ENCODE results near the gene TBC1D26.
"Not testable (repeated sequence)": the region's sequence is repeated elsewhere in the genome, so short reads cannot be mapped to it uniquely, and the experiment has no call there.

TBC1D26 gene

DNA sequence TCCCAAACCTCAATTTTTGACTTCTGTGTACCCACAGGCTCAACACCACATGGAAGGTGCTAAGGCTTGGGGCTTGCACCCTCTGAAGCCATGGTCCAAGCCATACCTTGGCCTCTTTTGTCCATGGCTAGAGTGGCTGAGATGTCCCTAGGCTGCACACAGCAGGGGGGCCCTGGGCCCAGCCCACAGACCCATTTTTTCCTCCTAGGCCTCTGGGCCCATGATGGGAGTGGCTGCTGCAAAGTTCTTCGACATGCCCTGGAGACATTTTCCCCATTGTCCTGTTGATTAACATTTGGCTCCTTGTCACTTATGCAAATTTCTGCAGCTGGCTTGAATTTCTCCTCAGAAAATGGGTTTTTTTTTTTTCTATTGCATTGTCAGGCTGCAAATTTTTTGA lies 47.0 kb downstream of the TBC1D26 start:
- Mint-ChIP-seq H3K27me3 (peaks cover 29% of the 10 kb centered on the region), H3K27ac (no peak overlapping the region), H3K4me1 (ENCODE audit: low read depth) (peaks cover 1% of the 10 kb centered on the region), H3K36me3 (ENCODE audit: low read depth) (no peaks in the 10 kb centered on the region), H3K9me3 (peaks cover 10% of the 10 kb centered on the region), H3K4me3 (no peak overlapping the region)
- no peak for DNase-seq

GRCh38 chr17:15780188-15780587 lies 48.1 kb downstream of the TBC1D26 start:
- H3K4me1 Mint-ChIP-seq (ENCODE audit: low read depth), result peaks cover 1% of the 10 kb centered on the region
- no peak overlapping the region for H3K27ac Mint-ChIP-seq
- no peak overlapping the region for H3K4me3 Mint-ChIP-seq
- no peak for DNase-seq
- peaks cover 10% of the 10 kb centered on the region for H3K9me3 Mint-ChIP-seq
- H3K36me3 Mint-ChIP-seq (ENCODE audit: low read depth), result no peaks in the 10 kb centered on the region
- H3K27me3 Mint-ChIP-seq, result peaks cover 34% of the 10 kb centered on the region

- H3K27me3 Mint-ChIP-seq, result peaks cover 34% of the 10 kb centered on the region
These were observed 50.8 kb downstream of the TBC1D26 start for GRCh38 chr17:15782866-15783265.

DNA sequence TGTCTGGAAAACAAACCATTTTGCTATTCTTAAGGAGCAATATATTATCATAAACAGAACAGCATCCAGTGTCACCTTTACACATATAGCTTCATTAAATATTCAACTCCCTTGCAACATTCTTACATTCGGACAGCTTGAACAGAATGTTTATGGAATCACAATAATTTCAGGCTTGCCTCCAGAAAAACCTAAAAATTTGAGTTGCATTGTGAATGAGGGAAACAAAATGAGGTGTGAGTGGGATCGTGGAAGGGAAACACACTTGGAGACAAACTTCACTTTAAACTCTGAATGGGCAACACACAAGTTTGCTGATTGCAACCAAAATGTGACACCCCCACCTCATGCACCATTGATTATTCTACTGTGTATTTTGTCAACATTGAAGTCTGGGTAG lies 51.4 kb downstream of the TBC1D26 start:
- no peak overlapping the region for H3K27ac Mint-ChIP-seq
- peaks cover 34% of the 10 kb centered on the region for H3K27me3 Mint-ChIP-seq
- H3K4me1 Mint-ChIP-seq (ENCODE audit: low read depth), result peaks cover 1% of the 10 kb centered on the region
- no peak overlapping the region for H3K4me3 Mint-ChIP-seq
- no peaks in the 10 kb centered on the region for H3K36me3 Mint-ChIP-seq (ENCODE audit: low read depth)
- DNase-seq, result no peak
- peaks cover 7% of the 10 kb centered on the region for H3K9me3 Mint-ChIP-seq

More at GRCh38 chr17:15782866-15783265, 50.8 kb downstream of the TBC1D26 start:
- Mint-ChIP-seq H3K27ac (no peak overlapping the region), H3K9me3 (peaks cover 10% of the 10 kb centered on the region), H3K4me3 (no peak overlapping the region), H3K36me3 (ENCODE audit: low read depth) (no peaks in the 10 kb centered on the region), H3K4me1 (ENCODE audit: low read depth) (peaks cover 1% of the 10 kb centered on the region)
- DNase-seq, result peak; percentile 30

- not testable (repeated sequence) for H3K27ac Mint-ChIP-seq; H3K9me3 Mint-ChIP-seq; H3K36me3 Mint-ChIP-seq (ENCODE audit: low read depth); H3K4me3 Mint-ChIP-seq; DNase-seq; H3K4me1 Mint-ChIP-seq (ENCODE audit: low read depth)
- peaks cover 33% of the 10 kb centered on the region for H3K27me3 Mint-ChIP-seq
These were observed 52.3 kb downstream of the TBC1D26 start for GRCh38 chr17:15784351-15784750.

GRCh38 chr17:15787363-15788075 lies 55.4 kb downstream of the TBC1D26 start:
- not testable (repeated sequence) for H3K9me3 Mint-ChIP-seq; H3K36me3 Mint-ChIP-seq (ENCODE audit: low read depth); H3K4me3 Mint-ChIP-seq; H3K4me1 Mint-ChIP-seq (ENCODE audit: low read depth); H3K27ac Mint-ChIP-seq; DNase-seq
- H3K27me3 Mint-ChIP-seq, result peaks cover 19% of the 10 kb centered on the region

GRCh38 chr17:15788365-15788764 lies 56.3 kb downstream of the TBC1D26 start:
- not testable (repeated sequence) for H3K36me3 Mint-ChIP-seq (ENCODE audit: low read depth); DNase-seq; H3K9me3 Mint-ChIP-seq

More at GRCh38 chr17:15788365-15788764, 56.3 kb downstream of the TBC1D26 start:
- peaks cover 13% of the 10 kb centered on the region for H3K27me3 Mint-ChIP-seq
- H3K27ac Mint-ChIP-seq; H3K4me3 Mint-ChIP-seq; H3K4me1 Mint-ChIP-seq (ENCODE audit: low read depth): not testable (repeated sequence)

Measured in activated T-cell treated with anti-CD3 and anti-CD28 coated beads, Interleukin-2, amount 50 U/mL, for 24 hours (primary cell).